A673 (cell line): ENCODE measurements around the gene ABHD8. TPM values are rescaled to one million over a fixed set of nuclear protein-coding genes. Genes with fewer than 3 reads are reported as not detected.
A peak's percentile ranks its signal among the peaks of the same experiment; 100 is the strongest.

Experiments
- BruUV-seq: library from RNA; stranded (reverse); fragments of 400-500 nt; replicated peaks from 2 replicates; lab custom pipeline; 2021; lab: Mats Ljungman, UMichigan
- CTCF ChIA-PET: fragments of 300-600 bp; sonication (Branson Sonifier 250); formaldehyde crosslinking; loops from one replicate; lab custom pipeline; 2022; ENCODE audit warnings: antibody characterized with exemption; lab: Charles Lee
- POLR2A ChIA-PET: fragments of 300-600 bp; sonication (Branson Sonifier 250); formaldehyde crosslinking; loops from one replicate; lab custom pipeline; 2022; ENCODE audit warnings: antibody characterized with exemption; ENCODE audit not compliant: low non-redundant PET; lab: Charles Lee
- DNase-seq: peaks from one replicate; pipeline ENCODE4 v3.0.0-alpha.2; 2015; ENCODE audit warnings: low spot score
- H3K27ac ChIP-seq: fragments of 200-600 bp; sonication (generic); 2 replicates; pipeline ENCODE4 v1.5.1; 2016; ENCODE audit warnings: mixed run types, low read depth, mild to moderate bottlenecking, mixed read lengths, antibody characterized with exemption, low read length; ENCODE audit not compliant: poor library complexity, severe bottlenecking
- H3K27me3 ChIP-seq: fragments of 200-600 bp; sonication (generic); replicated peaks from 2 replicates; pipeline ENCODE4 v1.6.1; 2017; ENCODE audit warnings: mixed run types, low read depth, mild to moderate bottlenecking, mixed read lengths, antibody characterized with exemption, low read length; ENCODE audit not compliant: insufficient read depth, poor library complexity
- H3K36me3 ChIP-seq: fragments of 200-600 bp; sonication (generic); 2 replicates; pipeline ENCODE4 v1.6.1; 2016; ENCODE audit warnings: mixed run types, mild to moderate bottlenecking, mixed read lengths, antibody characterized with exemption, low read length; ENCODE audit not compliant: insufficient read depth, poor library complexity, severe bottlenecking
- H3K4me1 ChIP-seq: fragments of 200-600 bp; sonication (generic); 2 replicates; pipeline ENCODE4 v1.6.1; 2017; ENCODE audit warnings: mixed run types, mild to moderate bottlenecking, mixed read lengths, antibody characterized with exemption, low read length; ENCODE audit not compliant: insufficient read depth, poor library complexity, severe bottlenecking
- H3K4me3 ChIP-seq: fragments of 200-600 bp; sonication (generic); 2 replicates; pipeline ENCODE4 v1.5.1; 2016; ENCODE audit warnings: low read depth, mixed run types, mild to moderate bottlenecking, mixed read lengths, low read length; ENCODE audit not compliant: poor library complexity, severe bottlenecking
- H3K9me3 ChIP-seq: fragments of 200-600 bp; sonication (generic); 2 replicates; pipeline ENCODE4 v1.6.1; 2016; ENCODE audit warnings: mixed run types, low read depth, mild to moderate bottlenecking, mixed read lengths, antibody characterized with exemption, low read length; ENCODE audit not compliant: poor library complexity, severe bottlenecking
- CTCF ChIP-seq: fragments of 300-800, 200-600 bp; sonication (generic); conservative IDR thresholded peaks from 2 replicates; pipeline ENCODE4 v1.5.1; 2017; ENCODE audit warnings: low read depth, mild to moderate bottlenecking, antibody characterized with exemption, low read length, moderate library complexity, mixed read lengths
- EZH2 ChIP-seq: fragments of 200-600 bp; sonication (generic); IDR thresholded peaks from 2 replicates; pipeline ENCODE4 v1.6.1; 2017; ENCODE audit warnings: borderline replicate concordance, low read depth, mild to moderate bottlenecking, mixed read lengths, antibody characterized with exemption, low read length; ENCODE audit not compliant: poor library complexity, severe bottlenecking
- intact Hi-C: fragments of 100-400 bp; cut with micrococcal nuclease; formaldehyde crosslinking; loops from one replicate; pipeline ENCODE4 v1.10.0; 2022; ENCODE audit not compliant: unreplicated experiment
- total RNA-seq: library from RNA; stranded (reverse); gene quantifications from 2 replicates; pipeline ENCODE4 v1.2.3, GENCODE V29; 2021

Gene ABHD8
- total RNA-seq, 1 experiment from 2014 or later = 11.0 TPM

- CTCF ChIA-PET = interaction anchor here (0.6 kb wide), 1 partner anchor 12 kb away, joined by 3 read pairs; no protein-coding TSS in a partner anchor
- BruUV-seq = no TSS peak
- DNase-seq = peak; percentile 99
- H3K27ac ChIP-seq = peak within 1 kb of the TSS; percentile 77
- peak within 1 kb of the TSS; percentile 85 for H3K4me3 ChIP-seq
- peaks cover 6% of the 10 kb centered on the region for H3K4me1 ChIP-seq
- POLR2A ChIA-PET = interaction anchor here (0.6 kb wide), 1 partner anchor 38 kb away, joined by 21 read pairs; no protein-coding TSS in a partner anchor
- peaks cover 16% of the 10 kb centered on the region for H3K36me3 ChIP-seq
- H3K9me3 ChIP-seq = no peaks in the 10 kb centered on the region
- no peaks in the 10 kb centered on the region for H3K27me3 ChIP-seq
- intact Hi-C loops = no loop called here
- no peak for TF ChIP-seq EZH2
- no peak for TF ChIP-seq CTCF
These were observed 36.0 kb downstream of the ABHD8 start, which contains the start of gene BABAM1 for GRCh38 chr19:17266975-17267788. Gene BABAM1, plus strand, starts transcription at chr19:17267443. Its CDS starts 1,364 bp downstream, at chr19:17268807.

DNA sequence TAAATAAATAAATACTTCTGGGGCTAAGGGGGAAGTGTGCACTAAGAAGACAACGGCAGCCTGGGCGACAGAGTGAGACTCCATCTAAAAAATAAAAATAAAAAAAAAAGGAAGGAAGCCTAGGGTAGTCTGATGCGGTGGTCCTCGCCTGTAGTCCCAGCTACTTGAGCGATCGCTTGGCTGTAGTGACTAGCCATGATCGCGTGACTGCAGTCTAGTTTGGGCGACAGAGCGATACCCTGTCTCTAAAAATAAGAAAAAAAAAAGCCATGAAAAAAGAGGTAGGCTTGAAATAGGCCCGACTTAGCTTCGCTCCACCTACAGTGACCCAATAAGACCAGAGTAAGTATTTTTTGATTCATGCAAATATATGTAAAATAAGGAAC lies 36.6 kb downstream of the ABHD8 start:
- H3K36me3 ChIP-seq = peaks cover 14% of the 10 kb centered on the region
- H3K9me3 ChIP-seq = no peaks in the 10 kb centered on the region
- H3K27me3 ChIP-seq = no peaks in the 10 kb centered on the region
- peaks cover 6% of the 10 kb centered on the region for H3K4me1 ChIP-seq
- H3K4me3 ChIP-seq = no peak overlapping the region
- intact Hi-C loops = no loop called here
- no peak for DNase-seq
- POLR2A ChIA-PET = interaction anchor here (0.5 kb wide), 1 partner anchor 96 kb away, joined by 3 read pairs; no protein-coding TSS in a partner anchor
- no peak for TF ChIP-seq CTCF
- TF ChIP-seq EZH2 = no peak
- H3K27ac ChIP-seq = no peak overlapping the region
- no TSS peak for BruUV-seq
- CTCF ChIA-PET = interaction anchor here (0.6 kb wide), 1 partner anchor 13 kb away, joined by 3 read pairs; no protein-coding TSS in a partner anchor

DNA sequence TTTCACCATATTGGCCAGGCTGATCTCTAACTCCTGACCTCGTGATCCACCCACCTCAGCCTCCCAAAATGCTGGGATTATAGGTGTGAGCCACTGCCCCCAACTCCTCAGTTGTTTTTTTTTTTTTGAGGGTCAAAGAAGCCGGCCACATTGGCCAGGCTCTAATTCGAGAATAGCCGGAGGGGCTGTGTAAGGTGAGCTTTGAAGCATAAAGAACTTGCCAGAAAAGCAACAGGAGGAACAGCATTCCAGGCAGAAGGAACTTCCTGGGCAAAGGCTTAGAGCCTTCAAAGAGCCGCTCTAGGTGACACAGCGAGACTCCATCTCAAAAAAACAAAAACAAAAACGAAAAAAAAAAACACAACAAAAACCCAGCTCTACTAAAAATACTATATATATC lies 37.2 kb downstream of the ABHD8 start:
- TF ChIP-seq CTCF = no peak
- TF ChIP-seq EZH2 = no peak

More for the DNA sequence above, 37.2 kb downstream of the ABHD8 start:
- H3K4me3 ChIP-seq = no peak overlapping the region
- intact Hi-C loops = no loop called here
- no peak overlapping the region for H3K27ac ChIP-seq
- ChIA-PET CTCF (no interaction called here), POLR2A (interaction anchor here (0.5 kb wide), 1 partner anchor 96 kb away, joined by 3 read pairs; no protein-coding TSS in a partner anchor)
- H3K4me1 ChIP-seq = peaks cover 6% of the 10 kb centered on the region
- H3K9me3 ChIP-seq = no peaks in the 10 kb centered on the region
- BruUV-seq = no TSS peak
- DNase-seq = no peak
- H3K27me3 ChIP-seq = no peaks in the 10 kb centered on the region
- peaks cover 8% of the 10 kb centered on the region for H3K36me3 ChIP-seq
